GM23338 (cell line): ENCODE data around the gene TWIST2. TPM values are rescaled to one million over a fixed set of nuclear protein-coding genes. Genes with fewer than 3 reads are reported as not detected.

Source experiments
- CREB1 ChIP-seq: fragments of 250-450 bp; sonication (Bioruptor Pico); IDR thresholded peaks from 2 replicates; pipeline ENCODE4 v1.5.0; 2020; ENCODE audit warnings: low read depth, mild to moderate bottlenecking, moderate library complexity
- ETS1 ChIP-seq: IDR thresholded peaks from 2 replicates; pipeline ENCODE4 v1.6.1; 2016; ENCODE audit warnings: antibody characterized with exemption
- EZH2 ChIP-seq: fragments of 200-600 bp; sonication (generic); IDR thresholded peaks from one replicate; pipeline ENCODE4 v1.8.0; 2017; ENCODE audit warnings: antibody characterized with exemption, mild to moderate bottlenecking, low read depth; ENCODE audit not compliant: unreplicated experiment
- JUNB ChIP-seq: IDR thresholded peaks from one replicate; pipeline ENCODE4 v1.6.1; 2016; ENCODE audit warnings: antibody characterized with exemption; ENCODE audit not compliant: unreplicated experiment
- NANOG ChIP-seq: IDR thresholded peaks from 2 replicates; pipeline ENCODE4 v1.6.1; 2016; ENCODE audit warnings: antibody characterized with exemption, borderline replicate concordance
- POLR2AphosphoS5 ChIP-seq: IDR thresholded peaks from 2 replicates; pipeline ENCODE4 v1.6.1; 2016; ENCODE audit warnings: antibody characterized with exemption, low read depth
- REST ChIP-seq: IDR thresholded peaks from one replicate; pipeline ENCODE4 v1.6.1; 2018; ENCODE audit warnings: antibody characterized with exemption; ENCODE audit not compliant: unreplicated experiment
- STAT1 ChIP-seq: IDR thresholded peaks from one replicate; pipeline ENCODE4 v1.6.1; 2016; ENCODE audit warnings: antibody characterized with exemption; ENCODE audit not compliant: unreplicated experiment
- ZNF331 ChIP-seq: fragments of 250-450 bp; sonication (Bioruptor Pico); IDR thresholded peaks from 2 replicates; pipeline ENCODE4 v1.5.0; 2020; ENCODE audit warnings: low read depth, mild to moderate bottlenecking, moderate library complexity
- ZNF462 ChIP-seq: fragments of 250-450 bp; sonication (Bioruptor Pico); IDR thresholded peaks from 2 replicates; pipeline ENCODE4 v1.5.0; 2020; ENCODE audit warnings: mild to moderate bottlenecking, moderate library complexity
- polyA plus RNA-seq: library from polyadenylated mRNA; unstranded; fragments of >200 nt; fragmentation: Nextera tagmentation; extraction: Ambion mirVana; gene quantifications from 2 replicates; pipeline ENCODE4 v1.2.1, GENCODE V29; 2016
- total RNA-seq: library from RNA; depleted of rRNA; stranded (reverse); fragments of >200 nt; shearing (Covaris generic); gene quantifications from 2 replicates; pipeline ENCODE4 v1.2.3, GENCODE V29; 2014

Gene TWIST2
- total and polyA plus RNA-seq, 2 experiments from 2014 or later: 7.0 to 12.5 TPM

GRCh38 chr2:238814815-238815214 lies 33.1 kb upstream of the TWIST2 start (continued):
- TF ChIP-seq ZNF462 (no peak), CREB1 (CRISPR knock-in tag) (no peak), STAT1 (no peak), EZH2 (no peak), POLR2AphosphoS5 (no peak), NANOG (no peak), JUNB (no peak), ZNF331 (CRISPR knock-in tag) (no peak), REST (no peak), ETS1 (no peak)
